Measurements from ENCODE around the gene SLK.

The SLK gene

GRCh38 chr10:104011904-104012303 is 45.0 kb downstream of the SLK start:
- no peak for TF ChIP-seq CTCF (IDR thresholded peaks at IDR 0.05; ENCODE audit: low read depth, low read length)
- in situ Hi-C loops (cut with HindIII; ENCODE audit: low sequenced_read_pairs): no loop called here

GRCh38 chr10:104013489-104013888 is 46.5 kb downstream of the SLK start:
- no peak for TF ChIP-seq CTCF (IDR thresholded peaks at IDR 0.05; ENCODE audit: low read depth, low read length)
- H3K4me3 ChIP-seq (ENCODE audit: low read depth, low read length): no peak overlapping the region
- in situ Hi-C loops (cut with HindIII; ENCODE audit: low sequenced_read_pairs): no loop called here
- no peak for DNase-seq (ENCODE audit: low read depth, low spot score)

More at GRCh38 chr10:104011904-104012303, 45.0 kb downstream of the SLK start:
- H3K4me3 ChIP-seq (ENCODE audit: low read depth, low read length): no peak overlapping the region
- DNase-seq (ENCODE audit: low read depth, low spot score): no peak

- DNase-seq (ENCODE audit: low read depth, low spot score): no peak
- in situ Hi-C loops (cut with HindIII; ENCODE audit: low sequenced_read_pairs): no loop called here
- no peak for TF ChIP-seq CTCF (IDR thresholded peaks at IDR 0.05; ENCODE audit: low read depth, low read length)
- no peak overlapping the region for H3K4me3 ChIP-seq (ENCODE audit: low read depth, low read length)
These were observed 47.2 kb downstream of the SLK start for GRCh38 chr10:104014176-104014575.

GRCh38 chr10:104016661-104017060 is 49.7 kb downstream of the SLK start:
- DNase-seq (ENCODE audit: low read depth, low spot score): no peak
- in situ Hi-C loops (cut with HindIII; ENCODE audit: low sequenced_read_pairs): no loop called here
- TF ChIP-seq CTCF (IDR thresholded peaks at IDR 0.05; ENCODE audit: low read depth, low read length): no peak
- H3K4me3 ChIP-seq (ENCODE audit: low read depth, low read length): no peak overlapping the region

- in situ Hi-C loops (cut with HindIII; ENCODE audit: low sequenced_read_pairs): no loop called here
- DNase-seq (ENCODE audit: low read depth, low spot score): no peak
- TF ChIP-seq CTCF (IDR thresholded peaks at IDR 0.05; ENCODE audit: low read depth, low read length): no peak
- H3K4me3 ChIP-seq (ENCODE audit: low read depth, low read length): no peak overlapping the region
These were observed 51.5 kb downstream of the SLK start for GRCh38 chr10:104018471-104018870.

- in situ Hi-C loops (cut with HindIII; ENCODE audit: low sequenced_read_pairs): no loop called here
- no peak for TF ChIP-seq CTCF (IDR thresholded peaks at IDR 0.05; ENCODE audit: low read depth, low read length)
- H3K4me3 ChIP-seq (ENCODE audit: low read depth, low read length): no peak overlapping the region
- no peak for DNase-seq (ENCODE audit: low read depth, low spot score)
These were observed 53.1 kb downstream of the SLK start for GRCh38 chr10:104020020-104020419.

- in situ Hi-C loops (cut with HindIII; ENCODE audit: low sequenced_read_pairs): no loop called here
- H3K4me3 ChIP-seq (ENCODE audit: low read depth, low read length): no peak overlapping the region
- no peak for TF ChIP-seq CTCF (IDR thresholded peaks at IDR 0.05; ENCODE audit: low read depth, low read length)
- no peak for DNase-seq (ENCODE audit: low read depth, low spot score)
These were observed 54.3 kb downstream of the SLK start for GRCh38 chr10:104021246-104021645.

All from astrocyte of the spinal cord (primary cell).